H1 (cell line): ENCODE results near the gene C5. TPM values are rescaled to one million over a fixed set of nuclear protein-coding genes. Genes with fewer than 3 reads are reported as not detected.

ENCODE experiments used
- CTCF ChIA-PET: fragments of 300-600 bp; sonication (Branson Sonifier 250); formaldehyde crosslinking; loops from one replicate; lab custom pipeline; 2021; ENCODE audit not compliant: partially characterized antibody; lab: Charles Lee
- POLR2A ChIA-PET: fragments of 300-600 bp; sonication (Branson Sonifier 250); formaldehyde crosslinking; loops from one replicate; lab custom pipeline; 2021; ENCODE audit warnings: inconsistent platforms; ENCODE audit not compliant: partially characterized antibody; lab: Charles Lee
- DNase-seq, 2 experiments: peaks; one replicate each; pipeline versions ENCODE4 v3.0.0 to v3.0.0-alpha.2; 2010 to 2022; ENCODE audit warnings: low spot score in 2 of 2, low read depth in 1 of 2, mixed read lengths in 1 of 2
- FAIRE-seq: peaks from 2 replicates; lab custom pipeline; 2011; peaks lifted over from hg19 to GRCh38; lab: Jason Lieb, UNC
- H2AFZ ChIP-seq: 2 replicates; pipeline ENCODE4 v1.8.1; 2012; ENCODE audit warnings: low read length, inconsistent platforms
- H2AK5ac ChIP-seq: 2 replicates; pipeline ENCODE4 v1.6.1; 2013; ENCODE audit warnings: low read depth, low read length
- H2BK120ac ChIP-seq: replicated peaks from 2 replicates; pipeline ENCODE3; 2013; ENCODE audit warnings: low read depth, low read length, inconsistent platforms
- H2BK12ac ChIP-seq: 2 replicates; pipeline ENCODE4 v1.6.1; 2013; ENCODE audit warnings: low read depth, low read length
- H2BK15ac ChIP-seq: 2 replicates; pipeline ENCODE4 v1.6.1; 2013; ENCODE audit warnings: low read length
- H2BK20ac ChIP-seq: 2 replicates; pipeline ENCODE4 v1.6.1; 2013; ENCODE audit warnings: low read length
- H2BK5ac ChIP-seq: 2 replicates; pipeline ENCODE4 v1.6.1; 2013; ENCODE audit warnings: low read depth, low read length
- H3K14ac ChIP-seq: 2 replicates; pipeline ENCODE4 v1.6.1; 2013; ENCODE audit warnings: inconsistent platforms; ENCODE audit not compliant: insufficient read length
- H3K18ac ChIP-seq: 2 replicates; pipeline ENCODE4 v1.6.1; 2013; ENCODE audit warnings: low read length; ENCODE audit errors: extremely low read depth
- H3K23ac ChIP-seq: 2 replicates; pipeline ENCODE4 v1.6.1; 2013; ENCODE audit warnings: inconsistent platforms; ENCODE audit not compliant: insufficient read length
- H3K23me2 ChIP-seq: 2 replicates; pipeline ENCODE4 v1.6.1; 2013; ENCODE audit warnings: low read depth, low read length
- H3K27ac ChIP-seq: 2 replicates; pipeline ENCODE4 v1.6.1; 2011; ENCODE audit warnings: low read depth, low read length, inconsistent platforms
- H3K27me3 ChIP-seq, 4 experiments: replicated peaks in 1 of 4; 1 replicate in 1 of 4; 2 replicates in 3 of 4; pipeline versions ENCODE4 v1.6.1 to v1.8.1; 2011 to 2013; ENCODE audit warnings: low read length in 3 of 4, mild to moderate bottlenecking in 3 of 4, inconsistent platforms in 2 of 4, mixed read lengths in 2 of 4, moderate library complexity in 1 of 4; ENCODE audit not compliant: control insufficient read depth in 3 of 4, insufficient read depth in 3 of 4; ENCODE audit errors: extremely low read depth in 1 of 4
- H3K36me3 ChIP-seq, 4 experiments: 2 replicates each; pipeline versions ENCODE4 v1.6.1 to v1.8.1; 2011 to 2013; ENCODE audit warnings: mild to moderate bottlenecking in 4 of 4, low read length in 3 of 4, moderate library complexity in 2 of 4, control low read depth in 1 of 4, inconsistent platforms in 1 of 4; ENCODE audit not compliant: insufficient read depth in 4 of 4, control insufficient read depth in 2 of 4
- H3K4ac ChIP-seq: replicated peaks from 2 replicates; pipeline ENCODE3; 2013; ENCODE audit warnings: low read length, low read depth, mixed read lengths, inconsistent platforms; ENCODE audit not compliant: insufficient read length
- H3K4me1 ChIP-seq, 4 experiments: replicated peaks in 1 of 4; 1 replicate in 1 of 4; 2 replicates in 3 of 4; pipeline versions ENCODE4 v1.6.1 to v1.8.1; 2011 to 2013; ENCODE audit warnings: low read length in 3 of 4, inconsistent platforms in 2 of 4, mixed read lengths in 1 of 4; ENCODE audit not compliant: insufficient read depth in 4 of 4, control insufficient read depth in 3 of 4
- H3K4me2 ChIP-seq, 2 experiments: 2 replicates each; pipeline versions ENCODE4 v1.6.1 to v1.8.1; 2011 to 2013; ENCODE audit warnings: low read depth in 2 of 2, low read length in 2 of 2, control low read depth in 1 of 2, inconsistent platforms in 1 of 2, mild to moderate bottlenecking in 1 of 2; ENCODE audit not compliant: insufficient read depth in 1 of 2
- H3K4me3 ChIP-seq, 4 experiments: fragments of 200-600, 300-600 bp in 1 of 4; sonication (generic), shearing (Covaris generic), sonication (Bioruptor Twin) in 1 of 4; 2 replicates each; pipeline versions ENCODE4 v1.5.1 to v1.8.1; 2011 to 2016; ENCODE audit warnings: low read length in 4 of 4, low read depth in 3 of 4, control low read depth in 2 of 4, inconsistent platforms in 2 of 4, mild to moderate bottlenecking in 2 of 4, mixed read lengths in 1 of 4, moderate library complexity in 1 of 4; ENCODE audit not compliant: insufficient read depth in 2 of 4; ENCODE audit errors: extremely low read depth in 1 of 4
- H3K56ac ChIP-seq: replicated peaks from 2 replicates; pipeline ENCODE3; 2013; ENCODE audit warnings: low read depth, mild to moderate bottlenecking, mixed read lengths, low read length, inconsistent platforms; ENCODE audit not compliant: insufficient read length
- H3K79me1 ChIP-seq: 2 replicates; pipeline ENCODE4 v1.6.1; 2013; ENCODE audit warnings: low read depth, low read length, control low read depth
- H3K79me2 ChIP-seq, 2 experiments: 2 replicates each; pipeline versions ENCODE4 v1.6.1 to v1.8.1; 2012 to 2013; ENCODE audit warnings: low read length in 2 of 2, mild to moderate bottlenecking in 2 of 2, inconsistent platforms in 1 of 2; ENCODE audit not compliant: insufficient read depth in 2 of 2, control insufficient read depth in 1 of 2
- H3K9ac ChIP-seq, 4 experiments: replicated peaks in 1 of 4; 1 replicate in 1 of 4; 2 replicates in 3 of 4; pipeline versions ENCODE4 v1.6.1 to v1.8.1; 2011 to 2013; ENCODE audit warnings: low read depth in 3 of 4, low read length in 3 of 4, control low read depth in 2 of 4, mild to moderate bottlenecking in 2 of 4, moderate library complexity in 2 of 4, inconsistent platforms in 1 of 4; ENCODE audit errors: extremely low read depth in 1 of 4
- H3K9me3 ChIP-seq, 2 experiments: 2 replicates each; pipeline versions ENCODE4 v1.6.1 to v1.8.1; 2012 to 2013; ENCODE audit warnings: mild to moderate bottlenecking in 2 of 2, moderate library complexity in 2 of 2, control low read depth in 1 of 2, inconsistent platforms in 1 of 2, low read depth in 1 of 2, low read length in 1 of 2, mixed read lengths in 1 of 2; ENCODE audit not compliant: insufficient read depth in 2 of 2
- H4K20me1 ChIP-seq, 2 experiments: replicated peaks in 1 of 2; 2 replicates each; pipeline versions ENCODE3 to v1.8.1; 2011 to 2013; ENCODE audit warnings: inconsistent platforms in 2 of 2, low read length in 2 of 2, mild to moderate bottlenecking in 1 of 2; ENCODE audit not compliant: insufficient read depth in 2 of 2, control insufficient read depth in 1 of 2
- H4K5ac ChIP-seq: 2 replicates; pipeline ENCODE4 v1.6.1; 2013; ENCODE audit warnings: low read length, low read depth, mixed read lengths, inconsistent platforms; ENCODE audit not compliant: insufficient read length
- H4K8ac ChIP-seq: 2 replicates; pipeline ENCODE4 v1.8.0; 2013; ENCODE audit warnings: mild to moderate bottlenecking, moderate library complexity, low read length, inconsistent platforms; ENCODE audit not compliant: insufficient read depth; ENCODE audit errors: extremely low read depth
- H4K91ac ChIP-seq: replicated peaks from 2 replicates; pipeline ENCODE3; 2013; ENCODE audit warnings: low read length, mixed read lengths, inconsistent platforms; ENCODE audit not compliant: insufficient read length
- ATF3 ChIP-seq: IDR thresholded peaks from 2 replicates; pipeline ENCODE4 v1.6.1; 2011; ENCODE audit warnings: low read depth, mild to moderate bottlenecking, low read length; ENCODE audit not compliant: insufficient read depth
- CHD2 ChIP-seq: IDR thresholded peaks from 2 replicates; pipeline ENCODE4 v1.6.1; 2012; ENCODE audit warnings: low read length, improper control_type of control experiment
- HDAC2 ChIP-seq, 2 experiments: fragments of 300-600 bp in 1 of 2; sonication (generic) in 1 of 2; IDR thresholded peaks; 2 replicates each; pipeline ENCODE4 v1.6.1; 2011 to 2012; ENCODE audit warnings: low read depth in 2 of 2, low read length in 2 of 2, mild to moderate bottlenecking in 2 of 2, moderate library complexity in 2 of 2, borderline replicate concordance in 1 of 2, inconsistent platforms in 1 of 2
- JUN ChIP-seq: IDR thresholded peaks from 2 replicates; pipeline ENCODE4 v1.6.1; 2011; ENCODE audit warnings: low read depth, mild to moderate bottlenecking, improper control_type of control experiment, low read length
- JUND ChIP-seq: IDR thresholded peaks from 2 replicates; pipeline ENCODE4 v1.6.1; 2011; ENCODE audit warnings: mild to moderate bottlenecking, improper control_type of control experiment, low read length
- PHF8 ChIP-seq: fragments of 200-600 bp; sonication (generic); conservative IDR thresholded peaks from 2 replicates; pipeline ENCODE4 v1.7.1; 2012; ENCODE audit warnings: low read depth, mild to moderate bottlenecking, inconsistent platforms, low read length, moderate library complexity
- RAD21 ChIP-seq, 2 experiments: IDR thresholded peaks in 1 of 2; conservative IDR thresholded peaks in 1 of 2; 2 replicates each; pipeline ENCODE4 v1.6.1; 2011; ENCODE audit warnings: low read depth in 2 of 2, low read length in 2 of 2, improper control_type of control experiment in 1 of 2, inconsistent platforms in 1 of 2, mild to moderate bottlenecking in 1 of 2, moderate library complexity in 1 of 2
- RBBP5 ChIP-seq: IDR thresholded peaks from 2 replicates; pipeline ENCODE4 v1.7.1; 2012; ENCODE audit warnings: low read depth, mild to moderate bottlenecking, inconsistent platforms, low read length, moderate library complexity, borderline replicate concordance
- SP2 ChIP-seq: IDR thresholded peaks from 2 replicates; pipeline ENCODE4 v1.6.1; 2012; ENCODE audit warnings: mild to moderate bottlenecking, low read length, inconsistent platforms
- SUZ12 ChIP-seq: fragments of 200-600 bp; sonication (generic); IDR thresholded peaks from 2 replicates; pipeline ENCODE4 v1.6.1; 2012; ENCODE audit warnings: mild to moderate bottlenecking, inconsistent platforms, low read length, moderate library complexity, mixed read lengths
- TBP ChIP-seq: IDR thresholded peaks from 2 replicates; pipeline ENCODE4 v1.6.1; 2011; ENCODE audit warnings: low read depth, low read length, improper control_type of control experiment
- USF2 ChIP-seq: IDR thresholded peaks from 2 replicates; pipeline ENCODE4 v1.6.1; 2011; ENCODE audit warnings: low read length, improper control_type of control experiment
- WGBS, 2 experiments: shearing (Covaris generic) in 1 of 2; methylation state at CpG; one replicate each; pipeline versions ENCODE4 v1.1.6 to v1.1.7; 2013 to 2015; ENCODE audit warnings: low lambda C conversion rate in 2 of 2, mixed read lengths in 2 of 2, inconsistent platforms in 1 of 2, low coverage in 1 of 2, missing lambda C conversion rate in 1 of 2; ENCODE audit not compliant: insufficient replicate concordance in 2 of 2, insufficient coverage in 1 of 2, insufficient read length in 1 of 2; ENCODE audit errors: extremely low coverage in 1 of 2, missing lambda C conversion rate in 1 of 2; 5-methylcytosine and 5-hydroxymethylcytosine counted together
- polyA plus RNA-seq, 7 experiments: library from polyadenylated mRNA; depleted of rRNA in 3 of 7; stranded (reverse) in 5 of 7; unstranded in 2 of 7; fragments of >200 nt in 5 of 7; fragments of 200-250 nt in 2 of 7; gene quantifications; 1 replicate in 5 of 7; 2 replicates in 1 of 7; 4 replicates in 1 of 7; pipeline versions ENCODE4 v1.2.1 to v1.2.3, GENCODE V29; 2011 to 2013; ENCODE audit warnings: missing spikeins in 2 of 7, mixed read lengths in 2 of 7
- total RNA-seq: library from RNA; stranded (reverse); fragmentation: NEBNext Ultra II Directional; extraction: Animal tissue kit (Norgen Biotek cat#: 25700); gene quantifications from 2 replicates; pipeline ENCODE4 v1.2.1, GENCODE V29; 2021

C5 gene
- total and polyA plus RNA-seq, 2 of the 8 experiments (the other 6 are each of a cell fraction or from before 2014, with no cell fraction given), result 0.24 to 0.35 TPM

- POLR2A ChIA-PET, result no interaction called here
- H3K27ac ChIP-seq, result no peak overlapping the region
- H3K23ac ChIP-seq, result no peak overlapping the region
- no peaks in the 10 kb centered on the region for H3K79me2 ChIP-seq
- 0 out of 2 replicates have a peak overlapping the region, but pooled peaks have one; percentile 14 for H2BK5ac ChIP-seq
- H3K56ac ChIP-seq, result no peak overlapping the region
- H3K4me1 ChIP-seq, result peaks cover 0 to 12% (median 8%) of the 10 kb centered on the region in 4 experiments; a peak in 5 of 7 replicates
- H2BK120ac ChIP-seq, result no peak overlapping the region
- no peaks in the 10 kb centered on the region for H4K20me1 ChIP-seq
- H3K23me2 ChIP-seq, result no peaks in the 10 kb centered on the region
- no peaks in the 10 kb centered on the region for H3K9me3 ChIP-seq
- no peak overlapping the region for H2AK5ac ChIP-seq
- H2AFZ ChIP-seq, result no peak overlapping the region
- H3K36me3 ChIP-seq, result no peaks in the 10 kb centered on the region
- no peaks in the 10 kb centered on the region for H3K79me1 ChIP-seq
- no peak overlapping the region for H4K8ac ChIP-seq
- H3K27me3 ChIP-seq, result no peaks in the 10 kb centered on the region; a peak in 1 of 7 replicates
- no peak overlapping the region for H3K4me3 ChIP-seq
- H2BK15ac ChIP-seq, result no peak overlapping the region
- peak overlapping the region; percentile 43; the same call in 1 of the 2 replicates for H2BK12ac ChIP-seq
- no peak overlapping the region for H3K18ac ChIP-seq
- H4K5ac ChIP-seq, result no peak overlapping the region
- 92% methylated on average over 3 of the region's 3 CpGs; no CpG with 5 or more reads in 1 of the 2 experiments for WGBS, 2 experiments
- DNase-seq (no peak), FAIRE-seq (no peak)
- 0 out of 2 replicates have a peak overlapping the region, but pooled peaks have one; percentile 32 for H2BK20ac ChIP-seq
- H3K4me2 ChIP-seq, result no peak overlapping the region
- CTCF ChIA-PET, result interaction anchor here (1.0 to 8.5 kb wide), 3 partner anchors 15 to 28 kb away, joined by 3 to 71 read pairs (median 4); no protein-coding TSS in a partner anchor
- no peak overlapping the region for H3K9ac ChIP-seq
- no peak overlapping the region for H3K14ac ChIP-seq
- no peak overlapping the region for H4K91ac ChIP-seq
- no peak overlapping the region for H3K4ac ChIP-seq
- TF ChIP-seq USF2 (no peak), TBP (no peak), ATF3 (no peak), PHF8 (no peak), JUN (no peak), RBBP5 (no peak), CHD2 (no peak), RAD21 (IDR thresholded peaks at IDR 0.05 in 1 of 2, conservative IDR thresholded peaks at IDR 0.05 in 1 of 2; ENCODE audit: low read depth in 2 of 2, low read length in 2 of 2) (no peak), HDAC2 (IDR thresholded peaks at IDR 0.05; ENCODE audit: borderline replicate concordance in 1 of 2, low read depth in 2 of 2, low read length in 2 of 2) (no peak), JUND (no peak), SP2 (no peak), SUZ12 (no peak)
Observed at GRCh38 chr9:120914396-120914795, 135.7 kb downstream of the C5 start.
